Measurements from ENCODE around the gene TFPI2. TPM values are rescaled to one million over a fixed set of nuclear protein-coding genes. Genes with fewer than 3 reads are reported as not detected.

Gene TFPI2
- total RNA-seq, 1 donor from 2014 or later = 61.3 TPM

- DNase-seq (ENCODE audit: extremely low spot score, unreplicated experiment) = no peak
- Mint-ChIP-seq H3K4me3 (ENCODE audit: unreplicated experiment) (no peak overlapping the region), H3K9me3 (ENCODE audit: unreplicated experiment) (peaks cover 5% of the 10 kb centered on the region), H3K4me1 (ENCODE audit: unreplicated experiment) (no peaks in the 10 kb centered on the region), H3K27ac (ENCODE audit: unreplicated experiment) (no peak overlapping the region), H3K27me3 (ENCODE audit: unreplicated experiment) (peaks cover 6% of the 10 kb centered on the region), H3K36me3 (ENCODE audit: unreplicated experiment) (peaks cover 3% of the 10 kb centered on the region)
- TF ChIP-seq CTCF (IDR thresholded peaks at IDR 0.05) = no peak
These were observed 34.2 kb downstream of the TFPI2 start for GRCh38 chr7:93856323-93856722.

- Mint-ChIP-seq H3K4me3 (ENCODE audit: unreplicated experiment) (no peak overlapping the region), H3K27ac (ENCODE audit: unreplicated experiment) (no peak overlapping the region), H3K9me3 (ENCODE audit: unreplicated experiment) (peaks cover 5% of the 10 kb centered on the region), H3K36me3 (ENCODE audit: unreplicated experiment) (peaks cover 3% of the 10 kb centered on the region), H3K27me3 (ENCODE audit: unreplicated experiment) (peaks cover 8% of the 10 kb centered on the region), H3K4me1 (ENCODE audit: unreplicated experiment) (no peaks in the 10 kb centered on the region)
- TF ChIP-seq CTCF (IDR thresholded peaks at IDR 0.05) = no peak
- no peak for DNase-seq (ENCODE audit: extremely low spot score, unreplicated experiment)
These were observed 34.8 kb downstream of the TFPI2 start for GRCh38 chr7:93855797-93856196.

GRCh38 chr7:93854480-93854879 is 36.1 kb downstream of the TFPI2 start:
- TF ChIP-seq CTCF (IDR thresholded peaks at IDR 0.05) = no peak
- no peak overlapping the region for H3K4me3 Mint-ChIP-seq (ENCODE audit: unreplicated experiment)
- H3K27ac Mint-ChIP-seq (ENCODE audit: unreplicated experiment) = no peak overlapping the region
- peaks cover 5% of the 10 kb centered on the region for H3K9me3 Mint-ChIP-seq (ENCODE audit: unreplicated experiment)
- no peak for DNase-seq (ENCODE audit: extremely low spot score, unreplicated experiment)
- peaks cover 8% of the 10 kb centered on the region for H3K27me3 Mint-ChIP-seq (ENCODE audit: unreplicated experiment)
- no peaks in the 10 kb centered on the region for H3K4me1 Mint-ChIP-seq (ENCODE audit: unreplicated experiment)
- peaks cover 3% of the 10 kb centered on the region for H3K36me3 Mint-ChIP-seq (ENCODE audit: unreplicated experiment)

GRCh38 chr7:93851536-93851935 is 39.0 kb downstream of the TFPI2 start:
- Mint-ChIP-seq H3K27ac (ENCODE audit: unreplicated experiment) (no peak overlapping the region), H3K36me3 (ENCODE audit: unreplicated experiment) (peaks cover 3% of the 10 kb centered on the region), H3K27me3 (ENCODE audit: unreplicated experiment) (peaks cover 14% of the 10 kb centered on the region), H3K4me1 (ENCODE audit: unreplicated experiment) (no peaks in the 10 kb centered on the region), H3K9me3 (ENCODE audit: unreplicated experiment) (peaks cover 5% of the 10 kb centered on the region), H3K4me3 (ENCODE audit: unreplicated experiment) (no peak overlapping the region)
- DNase-seq (ENCODE audit: extremely low spot score, unreplicated experiment) = no peak
- TF ChIP-seq CTCF (IDR thresholded peaks at IDR 0.05) = no peak

- no peak overlapping the region for H3K4me3 Mint-ChIP-seq (ENCODE audit: unreplicated experiment)
- no peaks in the 10 kb centered on the region for H3K9me3 Mint-ChIP-seq (ENCODE audit: unreplicated experiment)
- peaks cover 18% of the 10 kb centered on the region for H3K4me1 Mint-ChIP-seq (ENCODE audit: unreplicated experiment)
- no peak overlapping the region for H3K27ac Mint-ChIP-seq (ENCODE audit: unreplicated experiment)
- H3K36me3 Mint-ChIP-seq (ENCODE audit: unreplicated experiment) = no peaks in the 10 kb centered on the region
- peaks cover 18% of the 10 kb centered on the region for H3K27me3 Mint-ChIP-seq (ENCODE audit: unreplicated experiment)
- DNase-seq (ENCODE audit: extremely low spot score, unreplicated experiment) = no peak
- no peak for TF ChIP-seq CTCF (IDR thresholded peaks at IDR 0.05)
These were observed 47.3 kb downstream of the TFPI2 start for GRCh38 chr7:93843260-93843659.
